ENCODE measurements around the gene CACNA2D1.

The CACNA2D1 gene

DNA sequence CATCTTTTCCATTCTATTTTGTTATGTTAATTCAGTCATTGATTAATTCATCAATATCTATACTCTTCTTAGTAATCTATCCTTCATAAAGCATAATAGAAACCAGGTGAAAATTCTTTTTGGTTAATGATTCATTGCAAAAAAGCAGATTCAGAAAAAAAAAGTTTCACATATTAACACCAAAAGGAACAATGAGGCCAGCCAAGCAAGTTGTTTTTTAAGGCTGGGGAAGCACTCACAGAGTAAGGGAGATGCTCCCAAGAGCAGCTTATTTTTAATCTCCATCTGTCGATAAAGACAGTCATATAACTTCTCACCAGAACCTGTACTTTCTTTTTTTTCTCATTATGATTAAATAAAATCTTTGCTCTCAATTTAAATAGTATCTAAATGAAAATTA lies 95.8 kb downstream of the CACNA2D1 start:
- no peak for DNase-seq (ENCODE audit: low read depth in 2 of 3, low spot score in 1 of 3)

- DNase-seq (ENCODE audit: low read depth in 2 of 3, low spot score in 1 of 3) = no peak
Observed at GRCh38 chr7:82345886-82346285, 97.7 kb downstream of the CACNA2D1 start.

GRCh38 chr7:82343716-82344115 lies 99.9 kb downstream of the CACNA2D1 start:
- no peak for DNase-seq (ENCODE audit: low read depth in 2 of 3, low spot score in 1 of 3)

GRCh38 chr7:82339958-82340357 lies 103.6 kb downstream of the CACNA2D1 start:
- no peak for DNase-seq (ENCODE audit: low read depth in 2 of 3, low spot score in 1 of 3)

DNA sequence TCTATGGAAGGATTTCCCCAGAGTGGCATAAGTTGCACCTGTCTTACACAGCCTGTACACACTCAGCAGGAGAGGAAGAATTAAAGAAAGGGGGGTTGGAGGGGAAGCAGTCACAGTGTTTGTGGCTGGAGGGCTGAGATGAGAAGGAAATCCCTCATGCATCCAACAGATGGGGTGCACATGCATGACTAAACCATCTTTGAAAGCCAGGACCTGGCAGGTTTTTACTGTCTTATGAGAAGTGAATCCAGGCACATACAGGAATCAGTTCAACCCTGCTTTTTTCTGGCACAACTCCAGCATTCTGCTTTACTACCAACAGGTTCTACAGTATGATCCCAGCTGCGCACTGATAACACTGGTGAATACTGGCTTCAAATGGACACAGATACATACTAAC lies 107.7 kb downstream of the CACNA2D1 start:
- DNase-seq (ENCODE audit: low read depth in 2 of 3, low spot score in 1 of 3) = no peak

DNA sequence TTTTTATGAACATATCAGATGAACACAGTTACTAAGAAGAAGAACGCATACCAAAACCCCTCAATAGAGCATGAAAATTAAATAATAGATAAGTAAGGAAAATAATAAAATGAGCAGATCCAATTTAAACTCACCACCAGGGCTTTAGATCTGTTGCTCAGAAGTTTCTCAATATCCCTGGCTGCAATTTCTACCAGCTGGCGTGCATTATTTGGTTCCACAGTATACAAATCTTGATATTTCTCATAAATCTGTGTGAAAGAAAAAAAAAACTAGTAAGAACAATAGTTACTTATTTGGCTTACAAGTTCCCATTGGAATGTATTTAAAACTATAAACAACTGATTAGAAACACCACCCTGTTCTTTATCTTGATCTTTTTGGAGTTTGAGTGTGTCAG lies 108.6 kb downstream of the CACNA2D1 start:
- no peak for DNase-seq (ENCODE audit: low read depth in 2 of 3, low spot score in 1 of 3)

DNA sequence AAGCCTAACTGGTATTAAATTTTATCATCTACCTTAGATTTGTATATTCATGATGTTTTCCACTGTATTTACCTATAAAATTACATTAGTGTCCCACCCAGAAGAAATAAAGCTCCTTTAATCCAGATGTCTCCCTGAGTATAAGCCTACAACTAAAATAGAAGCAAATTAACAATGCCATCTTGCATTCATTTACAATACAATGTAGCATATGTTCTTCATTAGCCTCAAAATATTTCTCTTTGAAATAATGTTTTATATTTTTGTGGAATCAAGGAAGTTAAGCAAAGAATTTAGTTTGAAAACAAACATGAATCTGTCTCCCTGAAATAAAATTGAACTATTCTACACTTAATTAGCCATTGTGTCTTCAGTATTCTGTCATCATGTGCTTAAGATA lies 112.3 kb downstream of the CACNA2D1 start:
- DNase-seq (ENCODE audit: low read depth in 2 of 3, low spot score in 1 of 3) = no peak

GRCh38 chr7:82330706-82331215 lies 112.8 kb downstream of the CACNA2D1 start:
- DNase-seq (ENCODE audit: low read depth in 2 of 3, low spot score in 1 of 3) = no peak

- DNase-seq (ENCODE audit: low read depth in 2 of 3, low spot score in 1 of 3) = no peak
Observed at GRCh38 chr7:82327898-82328297, 115.7 kb downstream of the CACNA2D1 start.

DNA sequence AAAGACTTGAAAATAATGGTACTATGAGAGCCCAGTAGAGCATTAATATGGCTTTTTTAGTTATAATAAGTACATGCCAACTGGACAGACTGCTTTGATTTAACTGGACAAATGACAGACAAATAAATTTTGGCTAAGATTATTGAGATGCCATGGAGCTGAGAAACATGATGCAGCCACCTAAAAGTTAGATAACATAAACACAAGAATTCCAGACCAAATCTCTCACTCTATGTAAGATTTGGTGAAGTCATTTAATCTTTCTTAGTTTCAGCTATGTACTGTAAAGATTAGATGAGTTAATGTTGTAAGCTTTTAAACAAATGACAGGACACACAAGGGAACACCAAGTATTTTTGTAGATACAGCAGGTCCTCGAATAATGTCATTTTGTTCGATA lies 118.2 kb downstream of the CACNA2D1 start:
- DNase-seq (ENCODE audit: low read depth in 2 of 3, low spot score in 1 of 3) = no peak

DNA sequence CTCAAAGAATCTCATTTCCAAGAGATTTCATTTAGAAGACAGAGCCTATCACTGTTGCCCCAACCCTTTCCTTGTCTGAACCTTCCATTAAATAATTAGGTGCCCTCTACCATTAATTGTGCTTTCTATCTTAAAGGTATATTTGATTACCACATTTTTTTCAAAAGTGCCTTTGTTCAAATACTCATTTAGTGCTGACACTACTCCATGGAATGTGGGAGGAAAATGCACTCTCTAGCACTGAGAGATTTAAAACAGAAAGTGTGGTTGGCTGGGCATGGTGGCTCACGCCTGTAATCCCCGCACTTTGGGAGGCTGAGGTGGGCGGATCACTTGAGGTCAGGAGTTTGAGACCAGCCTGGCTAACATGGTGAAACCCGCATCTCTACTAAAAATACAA lies 119.8 kb downstream of the CACNA2D1 start:
- no peak for DNase-seq (ENCODE audit: low read depth in 2 of 3, low spot score in 1 of 3)

DNA sequence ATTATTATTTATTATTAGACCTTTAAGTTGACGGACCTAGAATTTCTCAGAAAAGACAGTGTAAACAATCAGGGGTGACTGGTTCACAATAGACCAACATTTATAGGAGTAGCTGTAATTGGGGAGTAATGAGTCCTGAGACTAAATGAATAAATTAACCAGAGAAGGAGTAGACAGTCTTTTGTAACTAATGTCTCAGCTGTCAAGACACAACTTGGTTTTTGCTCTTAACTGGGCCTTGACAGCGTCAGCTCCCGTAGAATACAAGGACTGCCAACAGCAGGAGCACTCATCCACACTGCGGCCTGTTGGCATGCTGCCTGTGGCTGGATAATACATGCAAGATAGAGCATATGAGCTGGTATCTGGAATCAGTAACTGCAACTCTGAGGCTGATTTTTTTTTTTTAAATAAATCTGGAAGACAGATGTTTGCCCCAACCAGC lies 123.9 kb downstream of the CACNA2D1 start:
- DNase-seq (ENCODE audit: low read depth in 2 of 3, low spot score in 1 of 3) = no peak

DNA sequence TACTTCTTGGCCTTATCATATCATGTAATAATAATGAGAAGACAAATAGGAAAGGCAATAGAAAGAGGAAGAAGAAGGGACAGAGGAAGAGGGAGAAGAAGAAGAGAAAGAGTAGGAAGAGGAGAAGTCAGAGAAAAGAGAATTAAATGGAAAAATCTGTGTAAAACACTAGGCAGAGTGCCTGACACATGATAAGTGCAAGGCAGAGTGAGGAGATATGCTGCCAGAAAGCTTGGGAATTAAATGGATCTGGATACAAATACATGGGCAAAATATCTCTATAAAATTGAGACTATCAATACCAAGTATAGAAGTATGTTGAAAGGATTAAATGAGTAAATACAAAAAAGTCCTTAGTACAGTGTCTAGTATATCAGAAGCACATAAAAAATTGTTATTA lies 124.8 kb downstream of the CACNA2D1 start:
- no peak for DNase-seq (ENCODE audit: low read depth in 2 of 3, low spot score in 1 of 3)

GRCh38 chr7:82317760-82318159 lies 125.8 kb downstream of the CACNA2D1 start:
- DNase-seq (ENCODE audit: low read depth in 2 of 3, low spot score in 1 of 3) = no peak

DNA sequence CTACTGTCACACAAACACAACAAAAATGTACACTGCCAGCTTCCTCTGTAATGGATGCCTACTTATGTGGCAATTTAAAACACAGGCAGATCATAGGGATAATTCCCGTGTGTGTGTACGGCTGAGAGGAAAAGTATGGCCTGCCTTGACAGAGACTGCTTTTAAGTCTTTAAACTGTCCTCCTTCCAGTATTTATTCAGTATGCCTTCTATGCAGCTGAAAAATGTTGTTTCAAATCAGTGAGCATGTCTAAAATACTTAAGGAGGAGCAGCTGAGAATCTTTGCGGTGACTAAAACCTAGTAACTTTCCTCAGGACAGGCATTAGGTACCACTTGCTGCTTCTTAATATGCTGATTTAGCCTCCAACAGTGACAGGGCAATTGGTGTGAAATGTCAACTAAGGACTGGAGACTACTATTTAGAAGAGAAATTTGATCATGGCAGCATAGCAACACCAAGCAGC lies 126.3 kb downstream of the CACNA2D1 start:
- no peak for DNase-seq (ENCODE audit: low read depth in 2 of 3, low spot score in 1 of 3)

- DNase-seq (ENCODE audit: low read depth in 2 of 3, low spot score in 1 of 3) = no peak
Observed at GRCh38 chr7:82313269-82313668, 130.3 kb downstream of the CACNA2D1 start.

DNA sequence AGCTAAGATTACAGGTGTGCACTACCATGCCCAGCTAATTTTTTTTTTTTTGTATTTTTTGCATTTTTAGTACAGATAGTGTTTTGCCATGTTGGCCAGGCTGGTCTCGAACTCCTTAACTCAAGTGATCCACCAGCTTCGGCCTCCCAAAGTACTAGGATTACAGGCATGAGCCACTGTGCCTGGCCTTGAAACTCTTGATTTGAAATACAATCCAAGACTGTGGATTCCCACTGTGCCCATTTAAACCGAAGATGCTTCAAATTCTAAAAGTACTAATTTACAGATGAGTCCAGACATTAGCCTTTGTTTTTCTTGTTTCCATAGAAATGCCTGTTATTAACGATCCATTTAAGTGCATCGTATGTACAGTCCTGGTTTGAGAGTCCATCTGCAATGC lies 130.9 kb downstream of the CACNA2D1 start:
- DNase-seq (ENCODE audit: low read depth in 2 of 3, low spot score in 1 of 3) = no peak

DNA sequence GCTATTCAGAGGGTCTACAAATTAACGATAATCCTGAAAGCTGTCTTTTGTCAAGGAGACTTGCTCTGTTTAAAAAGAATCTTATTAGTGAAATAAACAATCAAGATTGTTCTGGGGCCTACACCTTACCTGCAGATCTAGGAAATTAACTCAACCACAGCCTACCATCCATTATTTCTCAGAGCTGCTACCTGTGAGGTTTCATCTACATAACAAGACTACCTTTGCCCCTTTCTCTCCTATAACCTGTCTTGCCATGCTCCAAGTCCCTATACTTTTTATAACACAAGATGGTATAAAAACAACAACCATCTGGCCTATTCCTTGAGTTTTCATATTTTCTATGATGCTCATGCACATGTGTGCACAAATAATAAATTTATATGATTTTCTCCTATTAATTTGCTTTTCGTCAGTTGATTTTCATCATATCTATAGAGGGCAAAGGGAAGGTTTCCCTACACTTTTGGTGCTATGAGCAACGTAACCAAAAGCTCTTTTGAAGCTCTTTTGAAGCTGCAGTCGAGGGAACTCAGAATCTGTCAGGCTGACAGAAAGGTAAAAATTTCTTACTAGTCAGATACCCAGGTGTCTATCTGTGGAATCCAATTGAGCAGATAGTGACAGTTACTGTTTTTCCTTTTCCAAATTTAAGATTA lies 138.1 kb downstream of the CACNA2D1 start:
- no peak for DNase-seq (ENCODE audit: low read depth in 2 of 3, low spot score in 1 of 3)

DNA sequence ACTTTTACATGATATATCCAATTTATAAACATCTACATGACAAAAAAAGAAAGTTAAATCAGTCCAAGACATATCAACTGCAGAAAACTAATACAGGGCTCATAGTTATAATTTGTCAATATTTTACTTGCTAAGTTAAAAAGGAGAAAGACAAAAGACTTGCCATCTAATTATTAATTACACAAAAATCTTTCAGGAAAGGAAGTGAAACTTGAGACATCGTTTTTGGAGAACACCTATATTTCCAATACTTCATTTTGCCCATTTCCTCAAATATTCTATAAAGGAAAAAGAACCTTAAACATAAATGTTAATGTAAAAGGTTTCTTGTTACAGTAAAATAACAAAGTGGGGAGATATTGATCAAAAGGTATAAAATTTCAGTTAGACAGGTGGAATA lies 148.7 kb downstream of the CACNA2D1 start:
- no peak for DNase-seq (ENCODE audit: low read depth in 2 of 3, low spot score in 1 of 3)

DNA sequence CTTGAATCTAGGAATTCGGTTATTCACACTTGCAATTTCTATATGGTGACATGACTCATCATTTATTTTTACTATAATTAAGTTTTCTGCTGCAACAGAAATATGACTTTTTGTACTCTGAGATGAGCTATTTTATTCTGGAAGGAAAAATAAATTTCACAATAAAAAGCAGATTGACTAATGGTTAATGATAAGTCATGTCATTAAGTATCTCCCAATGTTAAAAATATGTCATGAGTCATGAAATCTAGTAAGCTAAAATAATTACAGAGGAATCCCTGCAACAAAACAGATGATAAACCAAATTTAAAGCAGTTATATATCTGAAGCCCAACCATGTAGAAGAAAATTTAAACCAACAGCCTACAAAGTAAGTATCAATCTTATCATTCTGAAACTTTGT lies 149.2 kb downstream of the CACNA2D1 start:
- DNase-seq (ENCODE audit: low read depth in 2 of 3, low spot score in 1 of 3) = no peak

- DNase-seq (ENCODE audit: low read depth in 2 of 3, low spot score in 1 of 3) = no peak
Observed at GRCh38 chr7:82293467-82293866, 150.1 kb downstream of the CACNA2D1 start.

- DNase-seq (ENCODE audit: low read depth in 2 of 3, low spot score in 1 of 3) = no peak
Observed at GRCh38 chr7:82291931-82292330, 151.6 kb downstream of the CACNA2D1 start.

DNA sequence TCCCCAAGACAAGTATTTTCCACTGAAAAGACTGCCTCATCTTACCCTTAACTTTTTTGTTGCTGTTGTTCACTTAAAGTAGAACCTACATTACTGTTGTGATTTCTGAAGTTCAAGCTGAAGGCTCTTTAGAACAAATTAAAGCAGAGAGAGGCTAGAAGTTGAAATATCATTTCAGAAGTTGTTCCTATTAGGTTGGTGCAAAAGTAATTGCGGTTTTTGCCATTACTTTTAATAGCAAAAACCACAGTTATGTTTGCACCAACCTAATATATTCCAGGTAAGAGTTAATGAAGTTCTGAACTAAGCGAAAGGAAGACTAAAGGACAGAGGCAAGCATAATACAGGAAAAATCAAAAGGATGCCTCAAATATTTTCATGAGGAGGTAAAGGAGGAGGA lies 153.7 kb downstream of the CACNA2D1 start:
- no peak for DNase-seq (ENCODE audit: low read depth in 2 of 3, low spot score in 1 of 3)
